ENCODE results near the gene CAMK1D. TPM values are rescaled to one million over a fixed set of nuclear protein-coding genes. Genes with fewer than 3 reads are reported as not detected.

CAMK1D gene
- total RNA-seq, 4 donors from 2014 or later: 29.7 to 36.7 (median 33.3) TPM

- DNase-seq (ENCODE audit: low spot score in 2 of 2): peak in 1 of 2 donors; percentile 33
- H3K4me3 ChIP-seq (ENCODE audit: low read depth, poor library complexity, severe bottlenecking): no peak overlapping the region
- intact Hi-C loops (cut with DNase I; ENCODE audit: low total_unique reads): no loop called here
- TF ChIP-seq CTCF (IDR thresholded peaks at IDR 0.05): no peak
- peak in 1 of 2 donors; percentile 9 for TF ChIP-seq POLR2A (IDR thresholded peaks at IDR 0.05)
- WGBS, 2 donors: 71 to 72% methylated on average over 18 of the region's 18 CpGs
These were observed 99.5 kb downstream of the CAMK1D start for GRCh38 chr10:12448729-12449391.

GRCh38 chr10:12455318-12455717 is 106.0 kb downstream of the CAMK1D start:
- TF ChIP-seq CTCF (IDR thresholded peaks at IDR 0.05) (no peak), POLR2A (IDR thresholded peaks at IDR 0.05) (no peak)
- no peak for DNase-seq (ENCODE audit: low spot score in 2 of 2)
- intact Hi-C loops (cut with DNase I; ENCODE audit: low total_unique reads): no loop called here
- 84 to 87% methylated on average over 5 of the region's 5 CpGs for whole genome bisulfite sequencing, 2 donors
- H3K4me3 ChIP-seq (ENCODE audit: low read depth, poor library complexity, severe bottlenecking): no peak overlapping the region

GRCh38 chr10:12455766-12456165 is 106.4 kb downstream of the CAMK1D start:
- intact Hi-C loops (cut with DNase I; ENCODE audit: low total_unique reads): no loop called here
- no peak for TF ChIP-seq POLR2A (IDR thresholded peaks at IDR 0.05)
- TF ChIP-seq CTCF (IDR thresholded peaks at IDR 0.05): no peak
- H3K4me3 ChIP-seq (ENCODE audit: low read depth, poor library complexity, severe bottlenecking): no peak overlapping the region
- 33 to 46% methylated on average over 4 of the region's 4 CpGs for whole genome bisulfite sequencing, 2 donors
- peak in 1 of 2 donors; percentile 25 for DNase-seq (ENCODE audit: low spot score in 2 of 2)

GRCh38 chr10:12459340-12459739 is 110.0 kb downstream of the CAMK1D start:
- no peak overlapping the region for H3K4me3 ChIP-seq (ENCODE audit: low read depth, poor library complexity, severe bottlenecking)
- 60 to 61% methylated on average over 4 of the region's 4 CpGs for WGBS, 2 donors
- intact Hi-C loops (cut with DNase I; ENCODE audit: low total_unique reads): no loop called here
- TF ChIP-seq CTCF (IDR thresholded peaks at IDR 0.05): no peak
- TF ChIP-seq POLR2A (IDR thresholded peaks at IDR 0.05): no peak
- DNase-seq (ENCODE audit: low spot score in 2 of 2): no peak

GRCh38 chr10:12459762-12460161 is 110.4 kb downstream of the CAMK1D start:
- no peak overlapping the region for H3K4me3 ChIP-seq (ENCODE audit: low read depth, poor library complexity, severe bottlenecking)
- intact Hi-C loops (cut with DNase I; ENCODE audit: low total_unique reads): no loop called here
- TF ChIP-seq CTCF (IDR thresholded peaks at IDR 0.05) (no peak), POLR2A (IDR thresholded peaks at IDR 0.05) (no peak)
- 31 to 41% methylated on average over 6 of the region's 6 CpGs for WGBS, 2 donors
- no peak for DNase-seq (ENCODE audit: low spot score in 2 of 2)

GRCh38 chr10:12463459-12463838 is 114.1 kb downstream of the CAMK1D start:
- TF ChIP-seq CTCF (IDR thresholded peaks at IDR 0.05) (no peak), POLR2A (IDR thresholded peaks at IDR 0.05) (no peak)
- WGBS, 2 donors: 94 to 97% methylated on average over 5 of the region's 5 CpGs
- intact Hi-C loops (cut with DNase I; ENCODE audit: low total_unique reads): no loop called here
- no peak overlapping the region for H3K4me3 ChIP-seq (ENCODE audit: low read depth, poor library complexity, severe bottlenecking)
- no peak for DNase-seq (ENCODE audit: low spot score in 2 of 2)
